ENCODE measurements around the gene LNP1.
"Not testable (repeated sequence)": the region's sequence is repeated elsewhere in the genome, so short reads cannot be mapped to it uniquely, and the experiment has no call there.

LNP1 gene

GRCh38 chr3:100400780-100401673, at the start of gene LNP1, which contains the start of gene TOMM70:
LNP1 (plus strand) TSS chr3:100401539; CDS start chr3:100429730, 28,191 bp downstream.
TOMM70 (minus strand) TSS chr3:100401089; CDS start chr3:100400949, 140 bp downstream.
- H2AFZ ChIP-seq (ENCODE audit: low read depth, low read length, severe bottlenecking): peak within 1 kb of the TSS; percentile 63
- TF ChIP-seq CTCF (IDR thresholded peaks at IDR 0.05; ENCODE audit: insufficient read depth, low read length, poor library complexity, severe bottlenecking) (no peak), EZH2phosphoT487 (conservative IDR thresholded peaks at IDR 0.05; ENCODE audit: low read length) (no peak)

GRCh38 chr3:100351770-100352169, 49.6 kb upstream of the LNP1 start:
- not testable (repeated sequence) for H3K9ac ChIP-seq (ENCODE audit: low read length); H3F3A ChIP-seq (ENCODE audit: insufficient read depth); H3K4me2 ChIP-seq (ENCODE audit: low read depth, low read length, poor library complexity, severe bottlenecking); H3K9me2 ChIP-seq (replicated peaks; ENCODE audit: insufficient read depth, low read length); H3K27me3 ChIP-seq (ENCODE audit: low read length); H3K27ac ChIP-seq (ENCODE audit: low read depth, low read length); H3K9me3 ChIP-seq (ENCODE audit: insufficient read depth, low read length); H2AFZ ChIP-seq (ENCODE audit: low read depth, low read length, severe bottlenecking); H4K20me1 ChIP-seq (ENCODE audit: low read depth, low read length); H3K79me2 ChIP-seq (ENCODE audit: insufficient read depth, low read length); H3K4me3 ChIP-seq (ENCODE audit: insufficient read depth, low read length, poor library complexity, severe bottlenecking)
- peaks cover 22% of the 10 kb centered on the region for H3K36me3 ChIP-seq (ENCODE audit: low read length)

More at GRCh38 chr3:100400780-100401673, at the start of gene LNP1, which contains the start of gene TOMM70:
- H3F3A ChIP-seq (ENCODE audit: insufficient read depth): no peaks in the 10 kb centered on the region
- H3K9ac ChIP-seq (ENCODE audit: low read length): peak within 1 kb of the TSS; percentile 87
- peaks cover 59% of the 10 kb centered on the region for H3K79me2 ChIP-seq (ENCODE audit: insufficient read depth, low read length)
- H3K4me2 ChIP-seq (ENCODE audit: low read depth, low read length, poor library complexity, severe bottlenecking): peak within 1 kb of the TSS; percentile 94
- H3K27me3 ChIP-seq (ENCODE audit: low read length): no peaks in the 10 kb centered on the region
- H3K4me3 ChIP-seq (ENCODE audit: insufficient read depth, low read length, poor library complexity, severe bottlenecking): peak within 1 kb of the TSS; percentile 67
- H3K27ac ChIP-seq (ENCODE audit: low read depth, low read length): peak within 1 kb of the TSS; percentile 71
- H3K36me3 ChIP-seq (ENCODE audit: low read length): no peaks in the 10 kb centered on the region
- no peaks in the 10 kb centered on the region for H3K9me2 ChIP-seq (replicated peaks; ENCODE audit: insufficient read depth, low read length)
- no peaks in the 10 kb centered on the region for H3K9me3 ChIP-seq (ENCODE audit: insufficient read depth, low read length)
- peaks cover 8% of the 10 kb centered on the region; the same call in 1 of the 2 replicates for H4K20me1 ChIP-seq (ENCODE audit: low read depth, low read length)

- Histone ChIP-seq H2AFZ (ENCODE audit: low read depth, low read length, severe bottlenecking) (no peak overlapping the region), H3K27ac (ENCODE audit: low read depth, low read length) (no peak overlapping the region), H3K9me3 (ENCODE audit: insufficient read depth, low read length) (no peaks in the 10 kb centered on the region), H3K79me2 (ENCODE audit: insufficient read depth, low read length) (no peaks in the 10 kb centered on the region), H3K36me3 (ENCODE audit: low read length) (peaks cover 22% of the 10 kb centered on the region), H4K20me1 (ENCODE audit: low read depth, low read length) (no peaks in the 10 kb centered on the region), H3K9ac (ENCODE audit: low read length) (no peak overlapping the region), H3K27me3 (ENCODE audit: low read length) (no peaks in the 10 kb centered on the region), H3K4me2 (ENCODE audit: low read depth, low read length, poor library complexity, severe bottlenecking) (no peak overlapping the region), H3K4me3 (ENCODE audit: insufficient read depth, low read length, poor library complexity, severe bottlenecking) (no peak overlapping the region), H3F3A (ENCODE audit: insufficient read depth) (no peaks in the 10 kb centered on the region), H3K9me2 (replicated peaks; ENCODE audit: insufficient read depth, low read length) (no peaks in the 10 kb centered on the region)
- TF ChIP-seq EZH2phosphoT487 (conservative IDR thresholded peaks at IDR 0.05; ENCODE audit: low read length) (no peak), CTCF (IDR thresholded peaks at IDR 0.05; ENCODE audit: insufficient read depth, low read length, poor library complexity, severe bottlenecking) (no peak)
Measured at GRCh38 chr3:100352296-100353231, 48.8 kb upstream of the LNP1 start.

Measured in SU-DHL-6 (cell line).